GM18951 (cell line): ENCODE data around the gene SRMS.

Experiments used
- POLR2A ChIP-seq: IDR thresholded peaks from 4 replicates; pipeline ENCODE4 v1.6.1; 2011; ENCODE audit warnings: mild to moderate bottlenecking; ENCODE audit not compliant: insufficient read length, insufficient read depth; ENCODE audit errors: extremely low read depth
- in situ Hi-C: fragments of 300-500 bp; cut with MboI; formaldehyde crosslinking; loops from one replicate; pipeline ENCODE4 v1.12.0; 2022; ENCODE audit warnings: low sequenced_read_pairs, mixed read lengths, inconsistent platforms; ENCODE audit not compliant: unreplicated experiment

SRMS gene

DNA sequence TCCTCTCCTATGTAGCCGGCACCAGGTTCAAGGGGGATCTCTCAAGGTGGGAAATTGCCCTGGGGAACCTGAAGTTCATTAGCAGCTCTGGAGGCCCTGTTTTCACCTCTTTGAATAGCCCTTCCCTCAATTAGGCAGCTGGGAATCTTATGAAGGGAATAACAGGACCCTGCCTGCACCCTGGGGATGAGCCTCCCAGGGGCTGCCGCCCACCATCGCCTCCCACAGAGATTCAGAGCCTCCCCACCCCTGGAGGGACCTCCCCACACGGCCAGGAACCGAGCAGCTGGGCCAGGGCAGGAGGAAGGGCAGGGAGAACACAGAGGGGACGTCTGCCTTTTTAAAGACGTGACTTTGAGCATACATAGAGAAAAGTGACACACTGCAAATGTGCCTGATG, 44.0 kb downstream of the SRMS start:
- TF ChIP-seq POLR2A: no peak
- in situ Hi-C loops: no loop called here

DNA sequence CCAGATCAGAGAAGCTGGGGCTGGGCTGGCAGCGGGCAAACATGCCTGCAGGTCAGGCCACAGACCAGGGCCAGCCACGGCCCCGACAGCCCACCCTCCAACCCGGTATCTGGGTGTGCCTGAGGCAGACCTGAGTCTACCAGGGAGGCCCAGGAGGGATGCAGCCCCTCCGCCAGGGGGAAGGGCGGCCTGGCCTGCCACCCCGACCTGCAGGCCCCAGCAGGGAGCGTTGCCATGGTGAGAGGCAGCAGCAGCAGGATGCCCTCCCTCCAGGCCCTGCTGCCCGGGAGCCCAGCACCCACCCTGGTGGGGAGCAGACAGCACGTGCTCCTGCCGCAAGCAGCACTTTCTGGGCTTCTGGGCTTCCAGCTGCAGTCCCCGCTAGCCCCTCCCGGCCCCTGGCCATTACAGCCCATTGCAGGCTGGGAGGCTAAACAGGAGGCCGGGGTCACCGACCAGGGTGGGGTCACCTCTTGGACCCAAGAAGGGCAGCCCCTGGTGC, 44.8 kb downstream of the SRMS start:
- in situ Hi-C loops: no loop called here

DNA sequence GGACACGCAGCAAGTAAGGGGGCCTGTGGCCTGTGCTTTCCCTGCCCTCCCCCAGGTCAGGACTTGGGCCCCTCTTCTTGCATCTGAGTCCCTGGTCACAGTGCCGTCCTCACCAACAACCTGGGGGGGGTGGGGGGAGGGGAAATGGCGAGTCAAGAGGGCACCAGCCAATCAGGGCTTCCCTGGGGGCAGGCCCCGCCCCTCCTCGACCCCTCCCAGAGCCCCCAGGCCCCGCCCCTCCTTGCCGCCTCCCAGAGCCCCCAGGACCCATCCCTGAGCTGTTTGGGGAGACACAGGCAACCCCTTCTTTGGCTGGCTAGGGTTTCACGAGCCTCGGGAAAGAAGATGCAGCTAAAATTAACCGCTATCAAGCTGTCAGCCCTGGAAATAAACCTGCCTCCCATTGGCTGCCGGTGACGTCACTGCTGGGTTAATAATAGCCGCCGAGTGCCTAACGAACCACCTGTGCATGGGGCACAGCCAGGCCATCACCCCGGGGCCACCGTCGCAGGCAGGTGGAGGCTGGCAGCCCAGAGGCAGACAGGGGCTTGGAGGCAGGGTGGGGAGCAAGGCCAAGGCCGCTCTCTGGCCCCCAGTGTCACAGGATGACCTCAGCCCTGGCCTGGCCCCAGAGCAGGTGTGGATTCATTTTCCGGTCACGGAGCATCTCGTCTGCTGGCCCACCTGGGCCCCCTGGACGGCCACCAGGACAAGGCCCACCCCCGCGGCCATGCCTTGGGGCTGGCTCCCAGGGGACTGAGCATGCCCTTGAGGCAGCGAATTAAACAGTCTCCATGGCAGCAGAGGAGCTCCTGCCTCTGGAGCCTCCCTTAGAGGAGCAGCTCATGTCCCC, 45.5 kb downstream of the SRMS start:
- no peak for TF ChIP-seq POLR2A
- in situ Hi-C loops: no loop called here

More for the DNA sequence above, 44.8 kb downstream of the SRMS start:
- no peak for TF ChIP-seq POLR2A

DNA sequence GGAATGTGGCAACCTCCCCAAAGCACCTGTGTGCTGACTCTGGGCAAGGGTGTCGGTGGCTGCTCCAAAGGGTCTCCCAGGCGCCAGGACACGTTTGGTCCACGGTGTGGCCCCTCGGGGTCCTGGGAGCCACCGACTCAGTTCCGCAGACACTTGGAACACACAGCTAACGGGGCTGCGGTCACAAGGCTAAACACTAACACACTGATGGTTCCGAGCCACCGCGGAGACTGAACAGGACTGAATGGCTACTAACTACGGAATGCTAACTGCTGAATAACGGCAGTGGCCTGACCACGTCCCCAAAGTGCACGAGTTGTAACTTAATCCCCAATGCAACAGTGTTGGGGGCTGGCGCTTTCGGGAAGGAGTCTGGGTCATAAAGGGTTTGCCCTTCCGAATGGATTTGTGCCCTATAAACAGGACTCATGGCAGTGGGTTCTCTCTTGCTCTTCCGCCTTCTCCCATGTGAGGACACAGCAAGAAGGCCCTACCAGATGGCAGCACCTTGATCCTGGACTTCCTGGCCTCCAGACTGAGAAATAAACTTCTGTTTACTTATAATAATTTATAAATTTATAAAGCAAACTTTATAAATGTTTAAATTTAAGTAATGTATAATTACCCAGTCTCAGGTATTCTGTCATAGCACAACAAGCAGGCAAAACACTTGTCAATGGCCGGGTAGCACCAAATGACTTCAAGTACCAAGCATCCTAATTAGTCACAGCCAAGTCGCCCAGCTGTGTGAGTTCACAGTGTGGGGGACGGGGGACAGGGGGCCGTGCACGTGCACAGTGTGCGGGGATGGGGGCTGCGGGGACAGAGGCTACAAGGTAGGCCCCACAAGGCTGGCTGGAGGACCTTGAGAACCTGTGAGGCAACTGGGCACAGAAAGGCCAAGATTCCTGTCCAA, 46.4 kb downstream of the SRMS start:
- in situ Hi-C loops: no loop called here
- no peak for TF ChIP-seq POLR2A

DNA sequence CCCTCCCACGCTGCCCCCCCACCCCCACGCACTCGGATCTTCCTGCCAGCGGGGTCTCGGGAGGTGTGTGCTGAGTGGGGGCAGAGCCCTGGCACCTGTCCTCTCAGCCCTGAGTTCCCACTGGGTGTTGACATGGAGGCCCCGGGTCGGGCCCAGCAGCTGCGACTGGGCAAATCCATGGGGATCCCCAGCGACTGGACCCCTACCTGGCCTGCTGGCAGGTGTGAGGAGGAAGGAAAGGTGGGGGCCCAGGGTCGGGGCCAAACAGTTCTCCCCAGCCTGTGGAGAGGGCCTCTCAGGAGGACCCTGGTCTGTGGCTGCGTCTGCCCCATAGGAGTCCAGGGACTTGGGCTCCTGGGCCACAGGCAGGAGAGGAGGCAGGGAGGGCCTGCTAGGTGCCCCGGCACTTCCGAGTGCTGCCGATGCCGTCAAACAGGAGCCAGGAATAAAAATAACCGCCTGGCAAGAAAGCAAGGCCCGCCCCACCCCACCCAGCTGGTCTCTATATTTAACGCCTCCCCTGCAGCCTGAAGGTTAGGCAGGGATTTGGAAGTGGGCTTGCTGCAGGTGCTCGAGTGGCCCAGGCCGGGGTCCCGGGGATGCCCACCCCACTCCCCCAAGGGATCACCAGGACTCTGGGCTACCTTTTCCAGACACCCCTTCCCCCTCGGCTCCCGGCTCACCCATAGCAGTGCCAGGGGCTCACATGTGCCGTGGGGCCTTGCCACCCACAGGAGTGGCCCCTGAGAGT, 47.2 kb downstream of the SRMS start:
- in situ Hi-C loops: no loop called here
- TF ChIP-seq POLR2A: no peak

DNA sequence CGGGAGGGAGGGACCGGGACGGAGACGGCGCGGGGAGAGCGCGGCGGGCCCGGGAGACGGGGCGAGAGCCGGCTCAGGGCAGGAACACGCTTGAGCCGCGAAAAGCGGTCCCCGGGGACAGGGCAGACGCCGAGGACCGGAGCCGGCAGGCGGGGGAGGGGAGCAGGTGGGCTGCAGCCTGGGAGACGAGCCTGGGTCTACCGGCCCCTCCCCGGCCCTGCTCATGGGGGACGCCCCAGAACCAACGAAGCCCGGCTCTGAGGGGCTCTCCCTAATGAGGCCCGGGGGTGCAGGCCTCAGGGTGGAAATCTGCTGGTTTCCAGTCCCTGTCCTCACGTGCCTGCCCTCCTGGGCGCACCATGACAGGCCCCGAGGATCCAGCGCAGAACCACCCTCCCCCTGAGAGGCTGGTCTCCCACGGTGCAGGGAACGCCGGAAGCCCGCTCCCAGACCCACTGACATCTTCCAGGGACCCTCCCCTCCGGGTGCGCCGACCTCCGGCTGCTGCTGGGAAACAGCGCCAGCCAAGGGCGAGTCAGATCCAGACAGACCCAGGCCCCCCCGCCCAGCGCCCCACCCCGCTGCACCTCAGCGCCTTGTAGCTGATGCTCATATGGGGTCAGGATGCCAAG, 48.1 kb downstream of the SRMS start:
- in situ Hi-C loops: no loop called here
- no peak for TF ChIP-seq POLR2A

DNA sequence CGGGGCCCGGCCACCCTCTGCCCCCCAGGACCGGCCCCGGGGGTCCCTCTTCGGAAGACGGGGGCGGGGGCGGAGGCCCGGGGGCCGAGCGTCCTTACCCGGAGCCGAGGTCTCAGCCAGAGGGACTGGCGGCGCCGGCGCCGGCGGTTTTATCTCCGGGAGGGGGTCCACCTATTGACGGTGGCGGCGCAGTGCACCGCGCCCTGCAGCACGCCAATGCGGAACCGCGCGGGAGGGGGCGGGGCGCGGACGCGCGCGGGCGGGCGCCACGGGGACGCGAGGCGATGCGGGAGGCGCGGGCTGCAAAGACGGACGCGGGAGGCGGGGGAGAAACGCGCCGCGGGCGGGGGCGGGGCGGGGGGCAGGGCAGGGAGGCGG, 48.6 kb downstream of the SRMS start, which contains the start of gene EEF1A2:
TSS of gene EEF1A2 (minus strand) at position 124 of the 378 bp plus-strand sequence. CDS start 1,320 bp downstream, outside the sequence.
- in situ Hi-C loops: no loop called here
- no peak for TF ChIP-seq POLR2A

DNA sequence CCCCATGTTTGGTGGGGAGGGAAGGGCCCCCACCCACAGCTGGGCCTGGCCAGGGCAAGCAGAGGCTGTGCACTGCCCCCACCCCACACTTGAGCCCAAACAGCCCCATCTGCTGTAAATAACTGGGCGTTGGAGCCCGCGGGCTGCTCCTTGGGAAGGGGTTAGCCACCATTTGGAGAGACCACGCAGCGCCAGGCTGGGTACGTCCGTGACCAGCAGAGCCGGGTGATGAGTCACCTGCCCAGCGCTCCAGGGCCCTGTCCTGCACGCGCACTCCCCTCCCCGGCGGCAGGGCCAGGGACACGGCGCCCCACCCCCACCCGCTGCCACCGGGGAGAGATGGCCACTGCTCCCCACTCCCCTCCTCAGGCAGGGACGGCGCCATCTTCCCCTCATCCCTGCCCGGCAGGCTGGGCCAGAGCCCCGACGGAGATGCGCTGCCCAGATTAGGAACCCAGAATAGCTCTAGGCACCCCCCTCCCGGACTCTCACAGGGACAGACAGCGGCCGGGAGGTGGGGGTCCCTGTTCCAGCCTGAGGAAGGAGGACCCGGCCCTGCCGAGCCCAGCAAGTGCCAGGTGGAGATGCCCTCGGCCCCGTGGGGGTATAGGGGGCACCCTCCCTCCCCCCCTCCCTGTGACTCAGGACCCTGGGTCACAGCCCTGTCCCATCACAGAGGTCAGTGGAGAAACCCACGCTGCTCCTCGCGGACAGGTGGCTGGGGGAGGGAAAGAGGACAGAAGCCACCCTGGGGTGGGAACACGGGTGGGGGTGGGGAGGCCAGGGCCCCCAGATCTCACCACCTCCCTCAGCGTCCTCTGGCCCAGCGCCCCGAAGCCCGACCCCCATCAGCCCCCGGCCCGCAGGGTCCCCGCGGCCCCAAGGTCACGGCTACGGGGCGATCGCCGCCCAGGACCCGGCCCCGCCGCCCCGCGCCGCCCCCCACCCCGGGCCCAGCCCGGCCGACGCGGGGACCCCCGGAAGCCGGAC, 49.3 kb downstream of the SRMS start:
- no peak for TF ChIP-seq POLR2A
- in situ Hi-C loops: no loop called here

DNA sequence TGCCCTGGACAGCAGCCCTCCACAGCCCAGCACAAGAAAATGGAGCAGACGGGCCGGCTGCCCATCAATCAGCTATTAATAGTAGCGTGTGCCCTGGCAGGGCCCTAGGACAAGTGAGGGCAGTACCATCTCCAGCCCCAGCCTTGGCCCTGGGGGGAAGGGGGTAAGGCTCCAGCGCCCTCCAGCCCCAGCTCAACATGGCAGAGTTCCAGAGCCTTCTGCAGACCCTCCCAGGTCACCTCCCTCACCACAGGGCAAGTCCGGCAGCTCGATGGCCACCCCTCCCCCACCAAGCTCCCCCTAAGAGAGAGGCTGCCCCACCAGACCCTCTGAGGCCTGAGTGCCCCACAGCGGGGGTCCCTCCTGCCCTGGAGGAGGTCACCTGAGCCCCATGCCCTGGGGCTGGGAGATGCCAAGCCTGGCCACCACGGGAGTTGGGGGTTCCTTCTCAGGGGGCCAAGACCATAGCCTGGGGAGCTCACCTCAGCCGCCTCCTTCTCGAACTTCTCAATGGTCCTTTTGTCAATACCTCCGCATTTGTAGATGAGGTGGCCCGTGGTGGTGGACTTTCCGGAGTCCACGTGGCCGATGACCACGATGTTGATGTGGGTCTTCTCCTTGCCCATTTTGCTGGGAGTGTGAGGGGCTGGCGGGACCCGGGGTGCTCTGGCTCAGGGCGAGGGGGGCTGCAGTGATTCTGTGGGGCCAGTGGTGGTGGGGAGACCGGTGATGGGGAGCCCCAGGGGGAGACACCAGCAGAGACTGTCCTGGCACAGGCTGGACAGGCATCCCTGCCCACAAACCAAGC, 50.2 kb downstream of the SRMS start:
- TF ChIP-seq POLR2A: no peak

DNA sequence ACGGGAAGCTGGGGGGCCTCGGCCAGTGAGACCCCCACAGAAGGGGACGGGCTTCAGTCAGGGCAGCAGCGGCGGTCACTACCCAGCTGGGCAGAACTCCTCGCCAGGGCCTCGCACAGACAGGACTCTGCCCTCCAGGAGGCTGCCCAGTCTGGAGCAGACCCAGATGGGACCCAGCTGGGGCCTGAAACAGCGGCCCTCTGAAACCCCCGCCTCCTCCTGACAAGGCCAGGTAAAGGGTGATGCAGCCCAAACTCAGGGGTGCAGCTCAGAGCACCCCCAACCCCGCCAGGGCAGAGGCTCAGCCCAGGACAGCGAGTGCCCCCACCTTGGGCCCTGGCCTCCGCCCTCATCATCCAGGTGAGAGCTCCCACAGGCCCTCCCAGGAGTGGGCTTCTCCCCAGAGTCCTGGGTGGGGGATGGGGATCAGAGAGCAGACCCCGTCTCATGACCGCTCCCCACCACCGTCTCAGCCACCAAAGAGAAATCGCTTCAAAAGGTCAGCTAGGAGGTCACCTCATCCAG, 50.9 kb downstream of the SRMS start:
- TF ChIP-seq POLR2A: no peak
- in situ Hi-C loops: no loop called here

More for the DNA sequence above, 50.2 kb downstream of the SRMS start:
- in situ Hi-C loops: no loop called here
